OCI-LY7 (cell line): ENCODE data around the gene PRR16.

Experiments
- CTCF ChIP-seq: fragments of 200-600 bp; sonication (generic); conservative IDR thresholded peaks from 2 replicates; pipeline ENCODE4 v1.5.1; 2014; ENCODE audit warnings: mild to moderate bottlenecking, antibody characterized with exemption, low read length, moderate library complexity, mixed read lengths
- EZH2phosphoT487 ChIP-seq: fragments of 200-600 bp; sonication (generic); IDR thresholded peaks from 2 replicates; pipeline ENCODE4 v1.6.1; 2018; ENCODE audit warnings: low read depth, borderline replicate concordance, mild to moderate bottlenecking, mixed run types, antibody characterized with exemption, low read length, moderate library complexity, mixed read lengths

GRCh38 chr5:120690621-120691407, 226.7 kb downstream of the PRR16 start:
- no peak for TF ChIP-seq CTCF
- TF ChIP-seq EZH2phosphoT487, result no peak
